ENCODE measurements around the gene RNF150.

DNA sequence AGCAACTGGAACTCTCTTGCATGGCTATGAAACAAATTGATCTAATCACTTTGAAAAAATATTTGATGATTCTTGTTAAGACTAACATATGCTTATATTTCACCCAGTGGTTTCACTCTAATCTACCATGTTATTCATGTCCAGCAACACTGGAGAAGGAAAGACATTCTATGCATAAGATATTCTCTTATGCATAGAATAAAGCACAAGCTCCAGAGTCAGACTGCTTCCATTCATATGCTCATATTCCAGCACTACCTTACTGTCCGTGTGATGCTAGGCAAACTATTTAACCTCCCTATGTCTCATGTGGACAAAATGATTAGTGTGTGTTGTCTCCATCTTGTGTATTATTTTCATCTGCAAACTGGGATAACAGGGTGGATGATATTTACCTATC is 124.1 kb downstream of the RNF150 start:
- TF ChIP-seq POLR2A (IDR thresholded peaks at IDR 0.05) (no peak), POLR2AphosphoS5 (IDR thresholded peaks at IDR 0.05) (no peak)
- TF ChIP-seq, protein P1, sequence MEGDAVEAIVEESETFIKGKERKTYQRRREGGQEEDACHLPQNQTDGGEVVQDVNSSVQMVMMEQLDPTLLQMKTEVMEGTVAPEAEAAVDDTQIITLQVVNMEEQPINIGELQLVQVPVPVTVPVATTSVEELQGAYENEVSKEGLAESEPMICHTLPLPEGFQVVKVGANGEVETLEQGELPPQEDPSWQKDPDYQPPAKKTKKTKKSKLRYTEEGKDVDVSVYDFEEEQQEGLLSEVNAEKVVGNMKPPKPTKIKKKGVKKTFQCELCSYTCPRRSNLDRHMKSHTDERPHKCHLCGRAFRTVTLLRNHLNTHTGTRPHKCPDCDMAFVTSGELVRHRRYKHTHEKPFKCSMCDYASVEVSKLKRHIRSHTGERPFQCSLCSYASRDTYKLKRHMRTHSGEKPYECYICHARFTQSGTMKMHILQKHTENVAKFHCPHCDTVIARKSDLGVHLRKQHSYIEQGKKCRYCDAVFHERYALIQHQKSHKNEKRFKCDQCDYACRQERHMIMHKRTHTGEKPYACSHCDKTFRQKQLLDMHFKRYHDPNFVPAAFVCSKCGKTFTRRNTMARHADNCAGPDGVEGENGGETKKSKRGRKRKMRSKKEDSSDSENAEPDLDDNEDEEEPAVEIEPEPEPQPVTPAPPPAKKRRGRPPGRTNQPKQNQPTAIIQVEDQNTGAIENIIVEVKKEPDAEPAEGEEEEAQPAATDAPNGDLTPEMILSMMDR (IDR thresholded peaks at IDR 0.05), result no peak

Measured in stomach (tissue), 4 donors.